HCT116 (cell line): Measurements from ENCODE around the gene TMEM25. TPM values are rescaled to one million over a fixed set of nuclear protein-coding genes. Genes with fewer than 3 reads are reported as not detected.

Experiments
- ATAC-seq: fragments of 200-7000 bp; cut with Tn5 transposase; 2 replicates; pipeline ENCODE4 v1.9.1; 2020; ENCODE audit warnings: mild to moderate bottlenecking, moderate library complexity
- BruUV-seq: library from RNA; stranded (reverse); fragments of 400-500 nt; replicated peaks from 2 replicates; lab custom pipeline; 2021; lab: Mats Ljungman, UMichigan
- CTCF ChIA-PET: fragments of 300-600 bp; sonication (Branson Sonifier 250); formaldehyde crosslinking; loops from one replicate; lab custom pipeline; 2021; ENCODE audit warnings: antibody characterized with exemption; lab: Charles Lee
- POLR2A ChIA-PET: fragments of 300-600, 350-600 bp; sonication (Branson Sonifier 250); formaldehyde crosslinking; loops from one replicate; lab custom pipeline; 2021; ENCODE audit warnings: antibody characterized with exemption; lab: Charles Lee
- RAD21 ChIA-PET, 2 experiments: fragments of 300-600 bp; sonication (Branson Sonifier 250); formaldehyde crosslinking; loops; one replicate each; lab custom pipeline; 2023; ENCODE audit warnings: low total read pairs in 2 of 2; ENCODE audit not compliant: uncharacterized antibody in 2 of 2, unreplicated experiment in 2 of 2, low non-redundant PET in 1 of 2; lab: Charles Lee
- DNase-seq: peaks from one replicate; pipeline ENCODE4 v3.0.0-alpha.2; 2010; ENCODE audit warnings: low read depth, low spot score
- H2AFZ ChIP-seq: fragments of 200-600 bp; shearing (Covaris generic), sonication (generic); 2 replicates; pipeline ENCODE4 v1.6.1; 2017; ENCODE audit warnings: low read depth, mixed run types, mixed read lengths, antibody characterized with exemption, low read length; ENCODE audit not compliant: poor library complexity, severe bottlenecking
- H3K27ac ChIP-seq: 2 replicates; pipeline ENCODE4 v1.5.1; 2012; ENCODE audit warnings: low read depth, low read length
- H3K27me3 ChIP-seq: fragments of 200-600 bp; sonication (generic); 2 replicates; pipeline ENCODE4 v1.6.1; 2016; ENCODE audit warnings: mixed run types, low read length, mixed read lengths; ENCODE audit not compliant: insufficient read depth
- H3K36me3 ChIP-seq, 2 experiments: fragments of 200-500 bp in 1 of 2; fragments of 200-600 bp in 1 of 2; sonication (Bioruptor generic) in 1 of 2; sonication (generic) in 1 of 2; 2 replicates each; pipeline versions ENCODE4 v1.5.1 to v1.6.1; 2014 to 2016; ENCODE audit warnings: low read length in 2 of 2, inconsistent platforms in 1 of 2, mixed read lengths in 1 of 2, mixed run types in 1 of 2; ENCODE audit not compliant: insufficient read depth in 2 of 2, control insufficient read depth in 1 of 2
- H3K4me1 ChIP-seq, 2 experiments: fragments of 200-600 bp in 1 of 2; sonication (generic) in 1 of 2; 2 replicates each; pipeline versions ENCODE4 v1.5.1 to v1.6.1; 2012 to 2017; ENCODE audit warnings: low read length in 2 of 2, inconsistent platforms in 1 of 2, mild to moderate bottlenecking in 1 of 2, mixed read lengths in 1 of 2, mixed run types in 1 of 2, moderate library complexity in 1 of 2; ENCODE audit not compliant: insufficient read depth in 2 of 2, control insufficient read depth in 1 of 2
- H3K4me2 ChIP-seq: fragments of 200-600 bp; sonication (generic); 2 replicates; pipeline ENCODE4 v1.6.1; 2017; ENCODE audit warnings: mixed run types, low read length, mixed read lengths
- H3K4me3 ChIP-seq, 2 experiments: fragments of 200-600 bp in 1 of 2; sonication (generic) in 1 of 2; replicated peaks in 1 of 2; 2 replicates each; pipeline ENCODE4 v1.5.1; 2011 to 2016; ENCODE audit warnings: low read length in 2 of 2, control low read depth in 1 of 2, low read depth in 1 of 2, mild to moderate bottlenecking in 1 of 2, mixed read lengths in 1 of 2, mixed run types in 1 of 2
- H3K79me2 ChIP-seq: fragments of 200-600 bp; sonication (generic); 2 replicates; pipeline ENCODE4 v1.6.1; 2017; ENCODE audit warnings: mild to moderate bottlenecking, mixed run types, low read length, moderate library complexity, mixed read lengths; ENCODE audit not compliant: insufficient read depth
- H3K9ac ChIP-seq: fragments of 200-600 bp; sonication (generic); 2 replicates; pipeline ENCODE4 v1.6.1; 2016; ENCODE audit warnings: low read length, mixed read lengths
- H3K9me2 ChIP-seq: fragments of 200-600 bp; sonication (generic), shearing (Covaris generic); 2 replicates; pipeline ENCODE4 v1.6.1; 2017; ENCODE audit warnings: mixed run types, mild to moderate bottlenecking, moderate library complexity; ENCODE audit not compliant: insufficient read depth
- H3K9me3 ChIP-seq, 2 experiments: fragments of 200-500 bp in 1 of 2; fragments of 200-600 bp in 1 of 2; sonication (Bioruptor generic) in 1 of 2; sonication (generic) in 1 of 2; 2 replicates each; pipeline ENCODE4 v1.6.1; 2014 to 2017; ENCODE audit warnings: low read length in 2 of 2, mixed read lengths in 2 of 2, inconsistent platforms in 1 of 2, low read depth in 1 of 2, mild to moderate bottlenecking in 1 of 2, mixed run types in 1 of 2, moderate library complexity in 1 of 2; ENCODE audit not compliant: control insufficient read depth in 1 of 2, insufficient read depth in 1 of 2
- H4K20me1 ChIP-seq: fragments of 200-600 bp; sonication (generic), shearing (Covaris generic); 2 replicates; pipeline ENCODE4 v1.6.1; 2017; ENCODE audit warnings: mixed run types, mild to moderate bottlenecking, moderate library complexity; ENCODE audit not compliant: insufficient read depth
- CEBPB ChIP-seq: IDR thresholded peaks from 2 replicates; pipeline ENCODE4 v1.6.1; 2012; ENCODE audit warnings: low read depth
- EGR1 ChIP-seq: IDR thresholded peaks from 2 replicates; pipeline ENCODE4 v1.6.1; 2012; ENCODE audit warnings: low read depth
- ELF1 ChIP-seq: IDR thresholded peaks from 2 replicates; pipeline ENCODE4 v1.6.1; 2012; ENCODE audit warnings: low read depth, borderline replicate concordance
- EZH2 ChIP-seq: fragments of 200-600 bp; sonication (generic); IDR thresholded peaks from 2 replicates; pipeline ENCODE4 v1.6.1; 2017; ENCODE audit warnings: antibody characterized with exemption, mixed run types
- FOSL1 ChIP-seq: IDR thresholded peaks from 2 replicates; pipeline ENCODE4 v1.6.1; 2012; ENCODE audit warnings: low read depth
- JUND ChIP-seq: IDR thresholded peaks from 2 replicates; pipeline ENCODE4 v1.6.1; 2012
- POLR2A ChIP-seq: IDR thresholded peaks from 2 replicates; pipeline ENCODE4 v1.7.0; 2011; ENCODE audit warnings: borderline replicate concordance; ENCODE audit not compliant: insufficient read depth, insufficient read length; ENCODE audit errors: extremely low read depth
- REST ChIP-seq: IDR thresholded peaks from 2 replicates; pipeline ENCODE4 v1.6.1; 2012; ENCODE audit warnings: low read depth
- SP1 ChIP-seq: IDR thresholded peaks from 2 replicates; pipeline ENCODE4 v1.6.1; 2012; ENCODE audit warnings: low read depth
- YY1 ChIP-seq: IDR thresholded peaks from 2 replicates; pipeline ENCODE4 v1.6.1; 2011; ENCODE audit warnings: low read length, low read depth, moderate library complexity, mild to moderate bottlenecking; ENCODE audit not compliant: insufficient replicate concordance; ENCODE audit errors: extremely low read depth
- ZFX ChIP-seq: fragments of 450-650 bp; IDR thresholded peaks from 2 replicates; pipeline ENCODE4 v1.6.1; 2017
- intact Hi-C: fragments of 100-400 bp; cut with micrococcal nuclease; formaldehyde crosslinking; loops from 2 replicates; pipeline ENCODE4 v1.10.0; 2022
- total RNA-seq: library from RNA; stranded (reverse); gene quantifications from one replicate; pipeline ENCODE4 v1.2.1, GENCODE V29; 2021; ENCODE audit not compliant: unreplicated experiment
- TF ChIP-seq, protein P1 (sequence below): IDR thresholded peaks from 2 replicates; pipeline ENCODE4 v1.6.1; 2012

TMEM25 gene
- total RNA-seq, 1 experiment from 2014 or later, result 27.0 TPM

GRCh38 chr11:118526688-118527087 lies 4.3 kb upstream of the TMEM25 start:
- DNase-seq, result no peak
- H3K9me3 ChIP-seq, result no peaks in the 10 kb centered on the region
- no peaks in the 10 kb centered on the region for H4K20me1 ChIP-seq
- H2AFZ ChIP-seq, result no peak overlapping the region
- no peaks in the 10 kb centered on the region for H3K27me3 ChIP-seq
- RAD21 ChIA-PET, result no interaction called here
- H3K4me2 ChIP-seq, result no peak overlapping the region
- H3K9me2 ChIP-seq, result no peaks in the 10 kb centered on the region
- H3K9ac ChIP-seq, result no peak overlapping the region
- CTCF ChIA-PET, result no interaction called here
- intact Hi-C loops, result no loop called here
- peaks cover 0 to 17% of the 10 kb centered on the region in 2 experiments; a peak in 3 of 4 replicates for H3K36me3 ChIP-seq
- peaks cover 7 to 18% of the 10 kb centered on the region in 2 experiments for H3K4me1 ChIP-seq
- POLR2A ChIA-PET, result no interaction called here
- TF ChIP-seq, protein P1, sequence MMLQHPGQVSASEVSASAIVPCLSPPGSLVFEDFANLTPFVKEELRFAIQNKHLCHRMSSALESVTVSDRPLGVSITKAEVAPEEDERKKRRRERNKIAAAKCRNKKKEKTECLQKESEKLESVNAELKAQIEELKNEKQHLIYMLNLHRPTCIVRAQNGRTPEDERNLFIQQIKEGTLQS, result no peak
- TF ChIP-seq SP1 (no peak), EGR1 (no peak), JUND (no peak), FOSL1 (no peak), EZH2 (no peak), ZFX (no peak), REST (no peak), ELF1 (no peak), YY1 (no peak), POLR2A (no peak), CEBPB (no peak)
- no peak for ATAC-seq
- no peaks in the 10 kb centered on the region for H3K79me2 ChIP-seq
- H3K27ac ChIP-seq, result no peak overlapping the region
- no TSS peak for BruUV-seq
- H3K4me3 ChIP-seq, result no peak overlapping the region
